ENCODE measurements around the gene IL20. TPM values are rescaled to one million over a fixed set of nuclear protein-coding genes. Genes with fewer than 3 reads are reported as not detected.
"Not testable (repeated sequence)": the region's sequence is repeated elsewhere in the genome, so short reads cannot be mapped to it uniquely, and the experiment has no call there.

IL20 gene
- polyA plus RNA-seq, 1 donor, result 0.06 TPM

DNA sequence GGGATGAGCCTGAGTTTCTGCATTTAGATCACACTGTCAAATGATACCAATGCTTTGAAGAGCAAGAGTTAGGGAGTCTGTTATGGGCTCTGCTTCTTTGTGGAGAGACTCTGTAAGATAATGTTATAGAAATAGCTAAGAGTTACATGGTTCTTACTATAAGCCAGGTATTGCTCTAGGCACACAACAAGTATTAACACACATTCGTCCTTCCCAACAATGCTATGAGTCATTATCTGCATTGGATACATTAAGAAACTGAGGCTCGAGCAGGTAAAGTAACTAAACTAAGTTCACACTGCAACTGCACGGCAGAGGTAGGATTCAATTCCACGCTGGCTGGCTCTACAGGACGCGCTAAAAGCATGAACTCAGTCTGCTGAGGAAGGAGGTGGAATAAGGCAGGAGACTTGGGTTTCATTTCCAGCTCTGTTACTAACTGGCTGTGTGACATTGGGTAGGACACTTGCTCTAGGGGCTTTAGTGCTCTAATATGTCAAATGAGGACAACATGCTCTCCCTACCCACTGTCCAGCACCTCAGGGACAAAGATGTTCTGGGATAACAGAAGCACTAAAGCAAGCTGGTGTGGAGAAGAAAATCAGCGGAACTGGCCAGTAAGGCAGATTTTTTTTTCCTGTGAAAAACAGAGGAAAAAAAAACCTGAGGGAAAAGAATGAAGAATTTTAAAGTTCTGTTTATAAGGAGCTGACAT is 23.7 kb upstream of the IL20 start:
- WGBS (ENCODE audit: insufficient coverage, low lambda C conversion rate), result no CpG with 5 or more reads among the region's 7 CpGs
- H3K4me1 ChIP-seq (ENCODE audit: control insufficient read depth, insufficient read depth, low read length), result peaks cover 4% of the 10 kb centered on the region
- no peak for DNase-seq
- peaks cover 4% of the 10 kb centered on the region for H3K27me3 ChIP-seq (ENCODE audit: control insufficient read depth, insufficient read depth, low read length)
- no peak overlapping the region for H3K27ac ChIP-seq (ENCODE audit: low read length)
- no peaks in the 10 kb centered on the region for H3K9me3 ChIP-seq (ENCODE audit: control insufficient read depth, low read depth, low read length)
- H3K4me3 ChIP-seq (ENCODE audit: low read length), result no peak overlapping the region
- no peaks in the 10 kb centered on the region for H3K36me3 ChIP-seq (ENCODE audit: control insufficient read depth, insufficient read depth, low read length)

DNA sequence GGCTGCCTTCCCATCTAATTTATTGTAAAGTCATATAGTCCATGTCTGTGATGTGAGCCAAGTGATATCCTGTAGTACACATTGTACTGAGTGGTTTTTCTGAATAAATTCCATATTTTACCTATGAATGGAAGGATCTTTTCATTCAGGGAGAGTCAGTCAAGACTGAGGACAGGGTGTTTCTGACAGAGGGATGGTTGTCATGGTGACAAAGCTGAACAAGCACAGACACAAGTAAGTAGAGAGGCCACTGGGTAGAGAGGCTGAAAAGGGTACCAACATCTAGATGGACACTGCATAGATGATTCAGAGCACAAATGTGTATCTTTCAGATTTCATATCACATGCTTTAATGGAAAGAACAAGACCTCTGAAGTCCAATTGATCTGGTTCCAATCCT is 22.6 kb upstream of the IL20 start:
- H3K27ac ChIP-seq (ENCODE audit: low read length), result no peak overlapping the region
- H3K4me1 ChIP-seq (ENCODE audit: control insufficient read depth, insufficient read depth, low read length), result peaks cover 11% of the 10 kb centered on the region
- H3K4me3 ChIP-seq (ENCODE audit: low read length), result no peak overlapping the region
- H3K27me3 ChIP-seq (ENCODE audit: control insufficient read depth, insufficient read depth, low read length), result peaks cover 4% of the 10 kb centered on the region
- no peaks in the 10 kb centered on the region for H3K9me3 ChIP-seq (ENCODE audit: control insufficient read depth, low read depth, low read length)
- DNase-seq, result no peak
- H3K36me3 ChIP-seq (ENCODE audit: control insufficient read depth, insufficient read depth, low read length), result no peaks in the 10 kb centered on the region

DNA sequence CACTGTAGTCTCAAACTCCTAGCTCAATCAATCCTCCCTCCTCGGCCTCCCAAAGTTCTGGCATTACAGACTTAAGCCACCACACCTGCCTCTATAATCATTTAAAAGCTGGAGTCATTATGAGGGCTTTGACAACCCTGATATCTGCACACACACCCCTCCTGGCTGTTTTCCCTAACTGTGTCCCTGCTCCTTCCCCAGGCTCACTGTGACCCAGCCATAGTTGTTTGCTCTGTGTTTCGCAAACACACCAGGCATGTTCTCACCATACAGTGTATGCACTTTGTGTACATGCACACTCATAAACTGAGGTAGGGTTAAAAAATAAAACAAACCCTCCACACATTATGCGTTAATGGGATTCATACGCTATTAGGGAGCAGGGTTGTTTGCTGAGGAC is 21.8 kb upstream of the IL20 start:
- no peak for DNase-seq
- no CpG with 5 or more reads among the region's 4 CpGs for WGBS (ENCODE audit: insufficient coverage, low lambda C conversion rate)
- no peaks in the 10 kb centered on the region for H3K9me3 ChIP-seq (ENCODE audit: control insufficient read depth, low read depth, low read length)
- peaks cover 14% of the 10 kb centered on the region for H3K4me1 ChIP-seq (ENCODE audit: control insufficient read depth, insufficient read depth, low read length)
- H3K36me3 ChIP-seq (ENCODE audit: control insufficient read depth, insufficient read depth, low read length), result no peaks in the 10 kb centered on the region
- no peak overlapping the region for H3K4me3 ChIP-seq (ENCODE audit: low read length)
- H3K27me3 ChIP-seq (ENCODE audit: control insufficient read depth, insufficient read depth, low read length), result peaks cover 4% of the 10 kb centered on the region
- no peak overlapping the region for H3K27ac ChIP-seq (ENCODE audit: low read length)

DNA sequence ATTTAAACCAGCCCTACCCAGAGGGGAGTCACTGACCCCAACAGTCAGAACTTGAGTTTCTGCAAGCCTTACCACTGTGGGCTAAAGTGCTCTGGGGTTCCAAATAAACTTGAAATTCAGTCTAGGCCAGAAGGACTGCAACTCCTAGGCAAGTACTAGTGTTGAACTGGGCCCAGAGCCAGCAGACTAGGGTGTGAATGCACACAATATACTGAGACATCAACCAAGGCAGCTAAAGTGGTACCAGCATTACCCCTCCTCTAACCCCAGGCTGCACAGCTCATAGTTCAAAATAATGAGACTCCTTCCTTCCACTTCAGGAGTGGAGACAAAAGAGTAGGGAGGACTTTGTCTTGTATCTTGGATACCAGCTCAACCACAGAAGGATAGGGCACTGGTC is 18.9 kb upstream of the IL20 start:
- no peaks in the 10 kb centered on the region for H3K27me3 ChIP-seq (ENCODE audit: control insufficient read depth, insufficient read depth, low read length)
- no peak overlapping the region for H3K27ac ChIP-seq (ENCODE audit: low read length)
- no peak overlapping the region for H3K4me3 ChIP-seq (ENCODE audit: low read length)
- no peaks in the 10 kb centered on the region for H3K9me3 ChIP-seq (ENCODE audit: control insufficient read depth, low read depth, low read length)
- no peaks in the 10 kb centered on the region for H3K36me3 ChIP-seq (ENCODE audit: control insufficient read depth, insufficient read depth, low read length)
- H3K4me1 ChIP-seq (ENCODE audit: control insufficient read depth, insufficient read depth, low read length), result peaks cover 14% of the 10 kb centered on the region
- DNase-seq, result peak in 1 of 2 donors; percentile 31

DNA sequence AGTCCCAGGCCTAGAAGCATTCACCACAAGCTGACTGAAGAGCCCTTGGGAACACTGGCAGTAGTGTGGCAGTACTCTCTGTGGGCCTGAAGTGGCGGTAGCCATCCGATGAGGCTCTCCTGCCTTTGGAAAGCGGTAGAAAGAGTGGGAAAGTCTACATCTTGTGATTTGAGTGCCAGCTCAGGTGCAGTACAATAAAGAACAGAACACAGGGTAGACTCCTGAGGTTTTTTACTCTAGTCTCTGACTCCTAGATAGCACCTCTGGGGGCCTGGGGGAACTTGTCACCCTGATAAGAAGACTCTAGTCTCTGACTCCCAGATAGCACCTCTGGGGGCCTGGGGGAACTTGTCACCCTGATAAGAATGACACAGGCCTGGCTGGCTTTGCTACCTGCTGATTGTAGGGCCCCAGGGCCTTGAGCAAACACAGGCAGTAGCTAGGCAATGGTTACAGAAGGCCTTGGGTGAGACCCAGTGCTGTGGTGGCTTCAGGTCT is 18.0 kb upstream of the IL20 start:
- Histone ChIP-seq H3K9me3 (ENCODE audit: control insufficient read depth, low read depth, low read length) (no peaks in the 10 kb centered on the region), H3K27ac (ENCODE audit: low read length) (no peak overlapping the region), H3K4me1 (ENCODE audit: control insufficient read depth, insufficient read depth, low read length) (peaks cover 14% of the 10 kb centered on the region), H3K36me3 (ENCODE audit: control insufficient read depth, insufficient read depth, low read length) (no peaks in the 10 kb centered on the region), H3K4me3 (ENCODE audit: low read length) (no peak overlapping the region), H3K27me3 (ENCODE audit: control insufficient read depth, insufficient read depth, low read length) (no peaks in the 10 kb centered on the region)
- DNase-seq, result peak; percentile 39 to 82
- no CpG with 5 or more reads among the region's 3 CpGs for WGBS (ENCODE audit: insufficient coverage, low lambda C conversion rate)

DNA sequence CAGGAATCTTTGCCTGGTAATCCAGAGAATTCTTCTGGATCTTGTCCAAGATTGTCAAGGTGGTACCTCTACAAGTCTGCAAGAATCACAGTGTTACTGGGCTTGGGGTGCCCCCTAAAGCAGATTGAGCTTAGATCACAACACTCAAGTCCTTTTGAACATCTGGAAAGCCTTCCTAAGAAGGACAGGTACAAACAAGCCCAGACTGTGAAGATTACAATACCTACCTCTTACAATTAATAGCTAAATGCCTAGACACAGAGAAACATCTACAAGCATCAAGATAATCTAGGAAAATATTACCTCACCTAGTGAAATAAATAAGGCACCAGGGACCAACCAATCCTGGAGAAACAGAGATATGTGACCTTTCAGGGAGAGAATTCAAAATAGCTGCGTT is 17.5 kb upstream of the IL20 start:
- WGBS (ENCODE audit: insufficient coverage, low lambda C conversion rate), result 50% methylated on average over 1 of the region's 1 CpG
- no peaks in the 10 kb centered on the region for H3K27me3 ChIP-seq (ENCODE audit: control insufficient read depth, insufficient read depth, low read length)
- DNase-seq, result no peak
- H3K9me3 ChIP-seq (ENCODE audit: control insufficient read depth, low read depth, low read length), result no peaks in the 10 kb centered on the region
- no peak overlapping the region for H3K27ac ChIP-seq (ENCODE audit: low read length)
- peaks cover 14% of the 10 kb centered on the region for H3K4me1 ChIP-seq (ENCODE audit: control insufficient read depth, insufficient read depth, low read length)
- no peak overlapping the region for H3K4me3 ChIP-seq (ENCODE audit: low read length)
- no peaks in the 10 kb centered on the region for H3K36me3 ChIP-seq (ENCODE audit: control insufficient read depth, insufficient read depth, low read length)

DNA sequence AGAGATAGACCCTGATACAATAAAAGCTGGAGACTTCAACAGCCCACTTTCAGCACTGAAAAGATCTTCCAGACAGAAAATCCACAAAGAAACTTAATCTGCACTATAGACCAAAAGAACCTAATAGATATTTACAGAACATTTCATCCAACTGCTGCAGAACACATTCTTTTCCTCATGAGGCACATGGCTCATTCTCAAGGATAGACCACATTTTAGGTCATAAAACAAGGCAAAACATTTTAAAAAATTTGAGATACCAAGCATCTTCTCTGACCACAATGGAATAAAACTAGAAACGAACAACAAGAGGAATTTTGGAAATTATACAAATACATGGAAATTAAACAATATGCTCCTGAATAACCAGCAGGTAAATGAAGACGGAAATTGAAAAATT is 15.0 kb upstream of the IL20 start:
- H3K4me3 ChIP-seq (ENCODE audit: low read length), result no peak overlapping the region
- H3K36me3 ChIP-seq (ENCODE audit: control insufficient read depth, insufficient read depth, low read length), result no peaks in the 10 kb centered on the region
- H3K4me1 ChIP-seq (ENCODE audit: control insufficient read depth, insufficient read depth, low read length), result peaks cover 14% of the 10 kb centered on the region
- no peak overlapping the region for H3K27ac ChIP-seq (ENCODE audit: low read length)
- WGBS (ENCODE audit: insufficient coverage, low lambda C conversion rate), result 100% methylated on average over 1 of the region's 2 CpGs
- no peaks in the 10 kb centered on the region for H3K9me3 ChIP-seq (ENCODE audit: control insufficient read depth, low read depth, low read length)
- DNase-seq, result no peak
- no peaks in the 10 kb centered on the region for H3K27me3 ChIP-seq (ENCODE audit: control insufficient read depth, insufficient read depth, low read length)

DNA sequence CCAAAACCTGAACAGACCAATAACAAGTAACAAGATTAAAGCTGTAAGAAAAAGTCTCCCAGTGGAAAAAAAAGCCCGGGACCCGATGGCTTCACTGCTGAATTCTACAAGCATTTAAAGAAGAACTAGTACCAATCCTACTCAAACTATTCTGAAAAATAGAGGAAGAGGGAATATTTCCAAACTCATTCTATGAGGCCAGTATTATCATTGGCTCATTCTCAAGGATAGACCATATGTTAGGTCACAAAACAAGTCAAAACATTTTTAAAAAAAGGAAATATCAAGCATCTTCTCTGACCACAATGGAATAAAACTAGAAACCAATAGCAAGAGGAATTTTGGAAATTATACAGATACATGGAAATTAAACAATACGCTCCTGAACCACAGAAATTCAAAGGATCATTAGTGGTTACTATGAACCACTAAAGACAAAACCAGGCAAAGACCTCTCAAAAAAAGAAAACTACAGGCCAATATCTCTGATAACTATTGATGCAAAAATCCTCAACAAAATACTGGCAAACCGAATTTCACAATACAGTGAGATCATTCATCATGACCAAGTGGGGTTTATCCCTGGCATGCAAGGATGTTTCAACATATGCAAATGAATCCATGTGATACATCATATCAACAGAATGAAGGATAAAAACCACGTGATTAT is 13.9 kb upstream of the IL20 start:
- no peak overlapping the region for H3K4me3 ChIP-seq (ENCODE audit: low read length)
- peaks cover 13% of the 10 kb centered on the region for H3K4me1 ChIP-seq (ENCODE audit: control insufficient read depth, insufficient read depth, low read length)
- DNase-seq, result no peak
- no peaks in the 10 kb centered on the region for H3K27me3 ChIP-seq (ENCODE audit: control insufficient read depth, insufficient read depth, low read length)
- no peaks in the 10 kb centered on the region for H3K9me3 ChIP-seq (ENCODE audit: control insufficient read depth, low read depth, low read length)
- H3K27ac ChIP-seq (ENCODE audit: low read length), result no peak overlapping the region
- 100% methylated on average over 1 of the region's 5 CpGs for WGBS (ENCODE audit: insufficient coverage, low lambda C conversion rate)
- H3K36me3 ChIP-seq (ENCODE audit: control insufficient read depth, insufficient read depth, low read length), result no peaks in the 10 kb centered on the region

DNA sequence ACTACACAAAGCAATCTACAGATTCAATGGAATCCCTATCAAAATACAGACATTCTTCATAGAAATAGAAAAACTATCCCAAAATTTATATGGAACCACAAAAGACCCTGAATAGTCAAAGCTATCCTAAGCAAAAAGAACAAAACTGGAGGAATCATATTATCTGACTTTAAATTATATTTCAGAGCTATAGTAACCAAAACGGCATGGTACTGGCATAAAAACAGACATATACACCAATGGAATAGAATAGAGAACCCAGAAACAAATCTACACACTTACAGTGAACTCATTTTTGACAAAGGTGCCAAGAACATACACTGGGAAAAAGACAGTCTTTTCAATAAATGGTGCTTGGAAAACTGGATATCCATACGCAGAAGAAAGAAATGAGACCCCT is 12.8 kb upstream of the IL20 start:
- H3K36me3 ChIP-seq (ENCODE audit: control insufficient read depth, insufficient read depth, low read length); H3K27ac ChIP-seq (ENCODE audit: low read length); H3K4me1 ChIP-seq (ENCODE audit: control insufficient read depth, insufficient read depth, low read length); DNase-seq; H3K9me3 ChIP-seq (ENCODE audit: control insufficient read depth, low read depth, low read length); H3K4me3 ChIP-seq (ENCODE audit: low read length); H3K27me3 ChIP-seq (ENCODE audit: control insufficient read depth, insufficient read depth, low read length): not testable (repeated sequence)
- no CpG with 5 or more reads among the region's 2 CpGs for WGBS (ENCODE audit: insufficient coverage, low lambda C conversion rate)

DNA sequence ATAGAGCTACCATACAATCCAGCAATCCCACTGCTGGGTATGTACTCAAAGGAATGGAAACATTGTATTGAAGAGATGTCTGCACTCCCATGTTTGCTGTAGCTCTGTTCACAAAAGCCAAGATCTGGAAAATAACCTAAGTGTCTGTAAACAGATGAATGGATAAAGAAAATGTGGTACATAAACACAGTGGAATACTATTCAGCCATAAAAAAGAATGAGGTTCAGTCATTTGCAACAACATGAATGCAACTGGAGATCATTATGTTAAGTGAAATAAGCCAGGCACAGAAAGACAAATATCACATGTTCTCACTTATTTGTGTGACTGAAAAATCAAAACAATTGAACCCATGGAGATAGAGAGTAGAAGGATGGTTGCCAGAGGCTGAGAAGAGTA is 11.7 kb upstream of the IL20 start:
- H3K27me3 ChIP-seq (ENCODE audit: control insufficient read depth, insufficient read depth, low read length); DNase-seq; H3K4me3 ChIP-seq (ENCODE audit: low read length); H3K27ac ChIP-seq (ENCODE audit: low read length); H3K9me3 ChIP-seq (ENCODE audit: control insufficient read depth, low read depth, low read length); H3K4me1 ChIP-seq (ENCODE audit: control insufficient read depth, insufficient read depth, low read length); H3K36me3 ChIP-seq (ENCODE audit: control insufficient read depth, insufficient read depth, low read length): not testable (repeated sequence)

Data from large intestine (tissue), 3 donors.